Renal cortex interstitium (tissue), 11 donors: ENCODE data around the gene MRPL48. TPM values are rescaled to one million over a fixed set of nuclear protein-coding genes. Genes with fewer than 3 reads are reported as not detected.

Source experiments
- DNase-seq, 11 donors: peaks; one replicate each; pipeline ENCODE4 v3.0.0-alpha.2; 2013; ENCODE audit warnings: low read depth in 9 of 11, low spot score in 4 of 11; ENCODE audit errors: extremely low read depth in 1 of 11
- polyA plus RNA-seq, 3 donors: library from polyadenylated mRNA; unstranded; fragments of 120-200 nt; gene quantifications; one replicate each; pipeline ENCODE4 v1.2.1, GENCODE V29; 2013; ENCODE audit not compliant: insufficient read length in 3 of 3

The MRPL48 gene
- polyA plus RNA-seq, 3 donors = 53.5 to 75.1 (median 69.4) TPM

- no peak for DNase-seq
These were observed 17.0 kb downstream of the MRPL48 start for GRCh38 chr11:73804712-73805111.

- no peak for DNase-seq
These were observed 20.4 kb downstream of the MRPL48 start for GRCh38 chr11:73808052-73808451.

GRCh38 chr11:73810637-73811036 lies 23.0 kb downstream of the MRPL48 start:
- no peak for DNase-seq

- no peak for DNase-seq
These were observed 24.6 kb downstream of the MRPL48 start for GRCh38 chr11:73812234-73812633.

GRCh38 chr11:73814812-73815211 lies 27.1 kb downstream of the MRPL48 start:
- no peak for DNase-seq

GRCh38 chr11:73818846-73819245 lies 31.2 kb downstream of the MRPL48 start:
- DNase-seq = no peak

- DNase-seq = no peak
These were observed 42.6 kb downstream of the MRPL48 start for GRCh38 chr11:73830261-73830660.

GRCh38 chr11:73833067-73833466 lies 45.4 kb downstream of the MRPL48 start:
- DNase-seq = no peak

- DNase-seq = no peak
These were observed 50.9 kb downstream of the MRPL48 start for GRCh38 chr11:73838443-73839122.

- no peak for DNase-seq
These were observed 51.4 kb downstream of the MRPL48 start for GRCh38 chr11:73839123-73839457.

- no peak for DNase-seq
These were observed 63.5 kb downstream of the MRPL48 start for GRCh38 chr11:73851046-73851764.

- no peak for DNase-seq
These were observed 64.4 kb downstream of the MRPL48 start for GRCh38 chr11:73852049-73852448.

- DNase-seq = no peak
These were observed 67.0 kb downstream of the MRPL48 start for GRCh38 chr11:73854680-73855079.

- no peak for DNase-seq
These were observed 68.4 kb downstream of the MRPL48 start for GRCh38 chr11:73856031-73856567.

- DNase-seq = no peak
These were observed 72.0 kb downstream of the MRPL48 start for GRCh38 chr11:73859671-73860070.

GRCh38 chr11:73860202-73860601 lies 72.5 kb downstream of the MRPL48 start:
- DNase-seq = no peak

GRCh38 chr11:73862986-73863385 lies 75.3 kb downstream of the MRPL48 start:
- DNase-seq = no peak

GRCh38 chr11:73866095-73866579 lies 78.5 kb downstream of the MRPL48 start:
- no peak for DNase-seq

GRCh38 chr11:73866586-73866996 lies 78.9 kb downstream of the MRPL48 start:
- peak in 8 of 11 donors; percentile 5 to 48 (median 40) for DNase-seq

- DNase-seq = no peak
These were observed 81.8 kb downstream of the MRPL48 start for GRCh38 chr11:73869332-73869949.
